H1 (cell line): ENCODE results near the gene SNTG2. TPM values are rescaled to one million over a fixed set of nuclear protein-coding genes. Genes with fewer than 3 reads are reported as not detected.

ENCODE experiments used
- MAX ChIP-seq: IDR thresholded peaks from 2 replicates; pipeline ENCODE4 v1.6.1; 2012; ENCODE audit warnings: inconsistent platforms
- polyA plus RNA-seq, 7 experiments: library from polyadenylated mRNA; depleted of rRNA in 3 of 7; stranded (reverse) in 5 of 7; unstranded in 2 of 7; fragments of >200 nt in 5 of 7; fragments of 200-250 nt in 2 of 7; gene quantifications; 1 replicate in 5 of 7; 2 replicates in 1 of 7; 4 replicates in 1 of 7; pipeline versions ENCODE4 v1.2.1 to v1.2.3, GENCODE V29; 2011 to 2013; ENCODE audit warnings: missing spikeins in 2 of 7, mixed read lengths in 2 of 7
- total RNA-seq: library from RNA; stranded (reverse); fragmentation: NEBNext Ultra II Directional; extraction: Animal tissue kit (Norgen Biotek cat#: 25700); gene quantifications from 2 replicates; pipeline ENCODE4 v1.2.1, GENCODE V29; 2021

Gene SNTG2
- total and polyA plus RNA-seq, 2 of the 8 experiments (the other 6 are each of a cell fraction or from before 2014, with no cell fraction given) = 6.6 to 18.1 TPM

- TF ChIP-seq MAX = no peak
Measured at GRCh38 chr2:1143129-1143528, 192.5 kb downstream of the SNTG2 start (continued).
